ENCODE measurements around the gene RRH. TPM values are rescaled to one million over a fixed set of nuclear protein-coding genes. Genes with fewer than 3 reads are reported as not detected.
"Not testable (repeated sequence)": the region's sequence is repeated elsewhere in the genome, so short reads cannot be mapped to it uniquely, and the experiment has no call there.

The RRH gene
- total RNA-seq, 1 experiment from 2014 or later, result not detected

DNA sequence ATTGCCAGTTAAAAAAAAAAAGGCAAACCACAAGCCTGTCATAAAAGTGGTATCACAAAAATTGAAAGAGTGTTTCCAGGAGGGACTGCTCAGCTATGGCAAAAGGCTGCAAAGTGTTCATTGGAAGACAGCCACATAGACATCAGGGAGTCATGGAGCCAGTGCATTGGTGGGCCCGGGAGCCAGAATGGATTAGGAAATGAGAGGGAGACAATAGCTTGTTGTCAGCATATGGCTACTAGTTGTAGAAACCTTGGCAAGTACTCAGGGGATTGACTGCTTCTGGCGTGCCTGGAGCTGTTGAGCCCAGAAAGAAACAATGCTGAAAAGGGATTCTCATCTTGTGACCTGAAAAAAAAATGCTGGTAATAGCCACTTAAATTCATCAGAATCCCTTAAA lies 7.2 kb upstream of the RRH start:
- Histone ChIP-seq H3K9me3 (no peaks in the 10 kb centered on the region), H3K27me3 (no peaks in the 10 kb centered on the region), H3K4me3 (no peak overlapping the region), H3K36me3 (peaks cover 41% of the 10 kb centered on the region)
- DNase-seq, result peak; percentile 6

DNA sequence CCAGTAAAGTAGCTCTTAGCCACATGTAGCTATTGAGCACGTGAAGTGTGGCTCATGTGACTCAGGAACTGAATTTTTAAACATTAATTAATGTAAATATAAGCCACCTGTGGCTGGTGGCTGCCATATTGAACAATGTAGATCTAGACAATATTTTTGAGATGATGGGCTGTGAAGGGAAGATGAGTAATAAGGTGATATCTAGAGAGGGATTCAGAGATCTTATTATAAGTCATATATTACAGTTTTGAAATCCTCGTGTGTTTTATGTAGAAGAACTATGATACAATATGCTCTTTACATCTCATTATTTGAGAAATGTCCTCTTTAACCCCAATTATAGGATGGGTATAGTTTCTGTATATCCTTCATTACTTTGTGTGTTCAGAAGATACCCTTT lies 6.6 kb upstream of the RRH start:
- no peak for DNase-seq
- H3K4me3 ChIP-seq, result no peak overlapping the region
- no peaks in the 10 kb centered on the region for H3K27me3 ChIP-seq
- peaks cover 41% of the 10 kb centered on the region for H3K36me3 ChIP-seq
- no peaks in the 10 kb centered on the region for H3K9me3 ChIP-seq

DNA sequence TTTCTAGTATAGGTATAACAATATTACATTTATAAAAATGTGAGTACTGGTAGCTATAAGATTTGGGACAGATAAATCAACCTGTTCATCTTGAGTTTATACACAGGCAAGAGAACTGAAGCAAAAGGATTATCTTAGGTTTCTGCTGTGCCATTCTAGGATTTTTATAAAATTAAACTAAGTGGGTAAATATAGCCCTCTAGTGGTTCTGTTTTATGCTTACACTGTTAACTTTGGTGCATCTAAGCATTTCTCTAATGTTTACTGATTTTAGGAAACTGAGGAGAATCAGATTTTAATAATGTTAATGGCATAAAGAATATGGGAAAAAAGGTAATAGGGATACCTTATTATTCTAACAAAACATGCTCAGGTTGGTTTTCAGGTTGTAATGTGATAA lies 1.1 kb upstream of the RRH start:
- H3K4me3 ChIP-seq, result no peak overlapping the region
- DNase-seq, result no peak
- H3K36me3 ChIP-seq, result peaks cover 22% of the 10 kb centered on the region
- H3K27me3 ChIP-seq, result no peaks in the 10 kb centered on the region
- no peaks in the 10 kb centered on the region for H3K9me3 ChIP-seq

DNA sequence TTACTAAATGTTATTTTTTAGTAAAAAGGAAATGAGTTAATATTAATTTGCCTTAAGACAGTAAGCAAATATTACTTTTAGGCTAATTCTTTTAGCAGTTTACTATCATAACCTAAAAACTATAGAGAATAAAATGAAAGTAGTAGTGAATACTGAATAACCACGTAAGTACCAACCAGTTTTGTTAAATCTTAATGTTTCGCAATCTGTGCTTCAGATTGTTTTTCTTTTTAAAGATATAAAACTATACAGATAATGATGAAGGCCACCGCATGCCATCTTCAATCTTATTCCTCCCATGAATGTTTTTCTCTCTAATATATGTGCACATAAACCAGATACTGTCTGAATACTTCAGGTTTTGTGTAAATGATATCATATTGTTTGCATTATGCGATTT lies 6.0 kb downstream of the RRH start:
- Histone ChIP-seq H3K27me3 (no peaks in the 10 kb centered on the region), H3K36me3 (no peaks in the 10 kb centered on the region), H3K9me3 (no peaks in the 10 kb centered on the region), H3K4me3 (no peak overlapping the region)
- DNase-seq, result no peak

DNA sequence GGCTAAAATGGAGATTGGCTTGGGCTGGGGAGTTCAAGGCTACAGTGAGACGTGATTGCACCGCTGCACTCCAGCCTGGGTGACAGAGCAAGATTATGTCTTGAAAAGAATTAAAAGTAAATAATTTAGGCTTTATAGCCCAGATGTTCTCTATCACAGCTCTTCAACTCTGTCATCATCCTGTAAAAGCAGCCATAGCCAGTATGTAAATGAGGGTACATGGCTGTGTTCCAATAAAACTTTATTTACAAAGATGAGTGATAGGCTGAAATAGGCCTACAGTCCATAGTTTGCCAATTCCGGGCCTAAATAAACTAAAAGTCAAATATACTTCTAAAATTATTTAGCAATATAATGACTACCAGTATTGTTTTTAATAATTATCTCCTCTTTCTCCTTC lies 9.2 kb downstream of the RRH start:
- no peak for DNase-seq
- no peaks in the 10 kb centered on the region for H3K36me3 ChIP-seq
- no peaks in the 10 kb centered on the region for H3K27me3 ChIP-seq
- no peak overlapping the region for H3K4me3 ChIP-seq
- no peaks in the 10 kb centered on the region for H3K9me3 ChIP-seq

DNA sequence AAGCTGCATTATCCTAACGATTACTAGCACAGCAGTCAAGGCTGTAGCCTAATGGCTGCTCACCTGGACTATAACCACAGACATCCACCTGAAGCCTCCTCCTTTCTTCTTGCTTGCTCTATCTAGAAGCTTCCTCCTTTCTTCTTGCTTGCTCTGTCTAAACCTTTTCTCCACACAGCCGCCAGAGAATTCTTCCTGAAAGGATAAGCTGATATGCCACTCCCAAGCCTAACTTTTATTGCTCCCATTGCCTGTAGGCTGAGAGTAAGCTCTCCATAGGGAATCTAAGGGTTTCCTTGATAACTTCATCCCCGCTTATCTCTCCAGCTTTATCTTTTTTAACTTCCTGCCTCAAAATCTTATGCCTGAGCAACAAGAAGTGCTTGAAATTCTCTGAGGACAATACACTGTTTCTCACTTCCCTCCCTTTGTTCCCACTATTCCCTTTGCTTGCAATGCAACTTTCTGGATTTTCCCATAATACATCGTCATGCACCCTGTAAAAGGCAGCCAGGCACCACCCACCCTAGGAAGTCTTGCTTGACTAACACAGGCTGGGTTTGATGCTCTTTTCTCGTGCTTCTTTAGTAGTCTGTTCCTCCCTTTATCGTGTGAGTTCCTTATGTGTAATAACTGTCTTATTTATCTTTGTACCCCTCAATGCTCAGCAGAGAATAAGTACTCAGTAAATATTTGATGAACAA lies 18.8 kb downstream of the RRH start:
- H3K36me3 ChIP-seq, result no peaks in the 10 kb centered on the region
- H3K9me3 ChIP-seq, result no peaks in the 10 kb centered on the region
- H3K27me3 ChIP-seq, result no peaks in the 10 kb centered on the region
- H3K4me3 ChIP-seq, result no peak overlapping the region
- no peak for DNase-seq

DNA sequence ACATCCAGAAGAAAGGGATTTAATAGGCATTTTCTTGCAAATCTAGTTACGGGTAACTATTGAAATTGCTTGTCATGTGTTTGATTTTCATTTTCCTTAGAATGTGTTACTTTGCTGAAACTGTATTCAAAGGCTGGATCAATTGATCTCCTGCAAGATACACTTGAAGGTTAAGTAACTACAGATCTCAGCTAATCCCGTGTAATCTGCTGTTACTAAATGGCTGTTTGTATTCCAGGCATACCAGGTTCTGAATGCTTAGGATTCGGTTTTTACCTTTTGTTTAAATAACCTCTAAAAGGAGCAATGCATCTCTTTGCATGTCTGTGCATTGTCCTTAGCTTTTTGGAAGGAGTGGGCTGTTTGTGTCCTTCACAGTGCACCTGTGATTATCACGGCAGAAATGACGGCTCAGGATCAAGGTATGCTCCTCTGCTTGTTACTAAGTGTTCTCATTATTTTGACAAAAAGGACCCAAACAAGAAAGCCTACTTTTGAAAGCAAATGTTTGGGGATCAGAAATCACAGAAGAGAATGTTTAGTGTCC lies 20.2 kb downstream of the RRH start, which contains the start of gene LRIT3:
TSS of gene LRIT3 (plus strand) at position 212 of the 547 bp plus-strand sequence. CDS start at position 307, 95 bp downstream.
- H3K36me3 ChIP-seq, result no peaks in the 10 kb centered on the region
- no peak within 1 kb of the TSS for H3K4me3 ChIP-seq
- H3K9me3 ChIP-seq, result no peaks in the 10 kb centered on the region
- H3K27me3 ChIP-seq, result no peaks in the 10 kb centered on the region
- DNase-seq, result no peak

DNA sequence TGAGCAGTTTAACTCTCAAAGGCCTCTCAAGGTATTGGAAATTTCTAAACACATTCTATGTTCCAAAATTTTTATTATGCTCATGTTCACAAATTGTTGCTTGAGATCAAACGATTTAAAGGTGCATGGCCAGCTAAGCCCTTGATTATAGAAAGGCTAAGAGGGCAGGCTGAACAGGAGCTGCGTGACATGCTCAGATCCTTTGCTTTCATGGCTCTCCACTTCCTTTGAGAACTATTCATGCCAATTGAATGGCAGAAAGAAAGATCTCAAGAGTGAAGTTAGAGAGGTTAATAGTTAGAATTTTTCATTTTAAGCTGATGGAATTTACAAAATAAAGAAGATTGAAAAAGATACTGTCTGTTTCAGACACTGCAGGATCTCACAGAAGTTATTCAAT lies 20.7 kb downstream of the RRH start:
- H3K4me3 ChIP-seq, result no peak overlapping the region
- DNase-seq, result no peak
- no peaks in the 10 kb centered on the region for H3K36me3 ChIP-seq
- H3K9me3 ChIP-seq, result no peaks in the 10 kb centered on the region
- no peaks in the 10 kb centered on the region for H3K27me3 ChIP-seq

DNA sequence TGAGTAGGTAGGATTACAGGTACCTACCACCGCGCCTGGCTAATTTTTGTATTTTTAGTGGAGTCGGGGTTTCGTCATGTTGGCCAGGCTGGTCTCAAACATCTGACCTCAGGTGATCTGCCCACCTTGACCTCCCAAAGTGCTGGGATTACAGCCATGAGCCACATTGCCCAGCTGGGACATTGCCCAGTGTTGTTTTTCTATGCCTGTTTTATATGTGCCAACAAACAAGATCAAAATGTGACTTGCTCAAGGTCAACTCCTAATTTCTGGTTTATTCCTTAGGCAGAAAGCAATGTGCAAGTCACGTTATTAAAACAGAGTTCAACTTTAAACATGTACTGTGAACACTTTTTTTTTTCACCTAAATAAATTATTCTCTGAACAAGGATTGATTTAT lies 22.8 kb downstream of the RRH start:
- no peak overlapping the region for H3K4me3 ChIP-seq
- H3K9me3 ChIP-seq, result no peaks in the 10 kb centered on the region
- no peaks in the 10 kb centered on the region for H3K27me3 ChIP-seq
- no peaks in the 10 kb centered on the region for H3K36me3 ChIP-seq
- no peak for DNase-seq

DNA sequence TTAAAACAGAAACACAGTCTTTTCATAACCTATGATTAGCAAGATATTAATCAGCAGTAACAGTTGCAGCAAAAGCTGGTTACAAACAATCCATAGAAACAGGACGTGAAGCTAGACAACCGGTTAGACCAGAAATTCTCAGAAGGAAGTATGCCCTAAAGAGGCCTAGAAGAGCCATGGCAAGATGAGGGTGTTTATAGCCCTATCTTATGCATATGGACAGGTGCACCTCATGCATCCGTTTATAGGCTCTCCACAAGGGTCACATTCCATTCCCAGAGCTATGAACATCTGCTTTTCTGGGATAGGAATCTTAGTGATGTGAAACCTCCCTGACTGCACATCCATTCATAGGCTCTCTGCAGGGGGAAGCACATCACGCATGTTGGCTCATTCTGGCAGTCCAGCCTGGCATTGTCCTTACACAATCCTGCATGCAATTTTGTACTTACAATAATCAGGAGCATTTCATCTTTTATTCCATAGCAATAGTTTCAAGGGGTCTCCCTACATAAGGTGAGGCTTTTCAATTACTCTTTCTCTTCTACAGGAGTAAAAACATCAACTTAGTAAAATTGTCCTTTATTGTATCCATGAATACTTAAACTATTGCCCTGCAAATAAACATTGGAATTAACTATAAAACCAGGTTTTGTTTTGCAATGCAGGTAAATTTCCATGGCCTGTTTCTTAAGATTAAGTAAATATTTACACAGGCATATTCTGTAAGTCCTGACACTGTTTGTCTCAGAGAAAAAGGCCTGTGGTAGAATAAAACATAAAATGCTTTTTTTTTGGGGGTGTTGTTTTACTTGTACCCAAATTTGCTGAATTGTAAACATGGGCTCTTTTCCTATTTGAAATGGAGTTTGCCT lies 31.9 kb downstream of the RRH start:
- H3K9me3 ChIP-seq, H3K4me3 ChIP-seq: not testable (repeated sequence)

DNA sequence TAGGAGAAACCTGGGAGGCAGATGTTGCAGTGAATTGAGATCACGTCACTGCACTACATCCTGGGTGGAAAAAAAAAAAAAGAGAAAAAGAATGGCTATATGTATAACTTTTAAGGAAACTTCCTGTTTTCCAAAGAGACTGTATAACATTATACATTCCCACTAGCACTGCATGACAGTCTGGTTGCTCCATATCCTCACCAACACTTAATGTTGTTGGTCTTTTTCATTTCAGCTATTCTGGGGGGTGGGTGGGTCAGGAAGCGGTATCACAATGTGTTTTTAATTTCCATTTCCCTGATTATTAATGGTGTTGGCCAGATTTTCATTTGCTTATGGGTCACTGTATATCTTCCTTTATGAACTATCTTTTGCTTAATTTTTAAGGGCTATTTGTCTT lies 33.5 kb downstream of the RRH start:
- no peak overlapping the region for H3K4me3 ChIP-seq
- no peak for DNase-seq

More for the DNA sequence above, 31.9 kb downstream of the RRH start:
- H3K27me3 ChIP-seq, DNase-seq, H3K36me3 ChIP-seq: not testable (repeated sequence)

DNA sequence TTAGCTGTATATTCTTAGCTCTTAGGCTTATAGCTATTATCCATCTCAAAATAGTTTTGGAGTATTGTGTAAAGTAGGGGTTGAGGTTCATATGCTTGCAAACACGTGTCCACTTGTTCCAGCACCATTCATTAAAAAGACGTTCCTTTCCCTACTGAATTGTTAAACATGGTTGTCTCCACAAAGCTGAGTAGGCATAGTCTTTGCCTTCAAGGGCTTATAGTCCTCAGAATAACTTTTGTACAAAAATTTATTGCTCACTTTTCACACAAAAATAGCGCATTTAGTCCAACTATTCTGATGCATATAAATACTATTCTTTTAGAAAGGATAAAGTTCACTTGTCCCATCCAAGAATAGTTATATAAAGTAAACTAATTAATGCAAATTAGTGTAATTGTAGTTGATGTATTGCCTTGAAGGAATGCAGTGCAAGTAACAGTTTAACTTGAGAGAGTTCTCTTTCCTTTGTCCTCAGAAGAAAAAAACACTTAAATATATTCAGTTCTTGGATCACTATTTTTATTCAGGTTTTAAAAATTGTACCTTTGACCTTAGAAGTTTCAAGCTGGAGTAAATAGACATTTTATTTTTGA lies 34.2 kb downstream of the RRH start:
- DNase-seq, result no peak
- no peaks in the 10 kb centered on the region for H3K27me3 ChIP-seq
- H3K9me3 ChIP-seq, result no peaks in the 10 kb centered on the region
- H3K36me3 ChIP-seq, result no peaks in the 10 kb centered on the region
- no peak overlapping the region for H3K4me3 ChIP-seq

More for the DNA sequence above, 33.5 kb downstream of the RRH start:
- no peaks in the 10 kb centered on the region for H3K36me3 ChIP-seq
- no peaks in the 10 kb centered on the region for H3K27me3 ChIP-seq
- H3K9me3 ChIP-seq, result no peaks in the 10 kb centered on the region

DNA sequence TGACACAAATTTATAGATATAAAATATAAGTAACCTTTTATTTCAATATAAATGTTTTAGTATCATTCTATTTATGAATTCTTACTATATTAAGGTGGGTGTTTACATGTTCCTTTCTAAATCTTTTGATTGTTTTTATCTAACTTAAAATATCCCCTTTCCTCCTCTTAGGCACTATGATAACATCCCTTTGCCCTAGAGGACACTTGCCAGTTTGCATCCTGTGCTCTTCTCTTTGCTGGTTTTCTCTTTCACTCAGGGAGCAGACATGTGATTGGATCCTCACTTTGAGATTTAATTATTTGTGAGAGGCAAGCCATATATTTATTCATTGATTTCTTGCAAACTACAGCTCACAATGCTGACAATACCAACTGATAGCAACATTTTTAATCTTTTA lies 36.4 kb downstream of the RRH start:
- DNase-seq, result no peak
- Histone ChIP-seq H3K4me3 (no peak overlapping the region), H3K9me3 (no peaks in the 10 kb centered on the region), H3K36me3 (no peaks in the 10 kb centered on the region), H3K27me3 (no peaks in the 10 kb centered on the region)

DNA sequence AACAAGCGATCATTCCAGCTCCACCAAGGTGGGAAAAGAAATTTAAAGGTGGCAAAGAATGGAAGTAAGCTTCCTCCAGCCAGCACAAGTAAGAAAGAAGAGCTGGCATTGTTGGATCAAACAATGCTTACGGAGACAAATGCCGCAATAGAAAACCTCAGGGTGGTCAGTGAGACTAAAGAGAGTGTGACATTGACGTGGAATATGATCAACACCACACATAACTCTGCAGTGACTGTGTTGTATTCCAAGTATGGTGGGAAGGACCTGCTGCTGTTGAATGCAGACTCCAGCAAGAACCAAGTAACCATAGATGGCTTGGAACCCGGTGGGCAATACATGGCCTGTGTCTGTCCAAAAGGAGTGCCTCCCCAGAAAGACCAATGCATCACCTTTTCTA lies 42.3 kb downstream of the RRH start:
- Histone ChIP-seq H3K4me3 (no peak overlapping the region), H3K36me3 (no peaks in the 10 kb centered on the region), H3K9me3 (no peaks in the 10 kb centered on the region), H3K27me3 (no peaks in the 10 kb centered on the region)
- no peak for DNase-seq

DNA sequence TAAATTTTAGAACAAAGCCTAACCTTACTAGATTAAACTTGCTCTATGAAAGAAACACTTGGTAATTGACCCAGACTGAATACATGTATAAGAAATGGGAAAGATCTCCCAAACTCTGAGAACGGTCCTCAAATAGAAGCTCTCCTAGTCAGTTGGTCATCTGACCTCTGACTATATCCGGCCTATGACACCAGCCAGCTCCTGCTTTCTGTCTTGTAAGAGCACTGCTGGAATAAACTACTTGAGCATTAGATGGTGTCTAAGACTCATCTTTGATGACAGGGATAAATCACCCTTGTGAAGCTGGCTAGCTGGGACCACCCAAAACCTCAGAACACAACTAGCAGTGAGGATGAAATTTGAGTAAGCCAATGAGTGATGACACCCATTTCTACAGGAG lies 44.3 kb downstream of the RRH start:
- Histone ChIP-seq H3K4me3 (no peak overlapping the region), H3K36me3 (no peaks in the 10 kb centered on the region), H3K27me3 (no peaks in the 10 kb centered on the region), H3K9me3 (no peaks in the 10 kb centered on the region)
- DNase-seq, result no peak

DNA sequence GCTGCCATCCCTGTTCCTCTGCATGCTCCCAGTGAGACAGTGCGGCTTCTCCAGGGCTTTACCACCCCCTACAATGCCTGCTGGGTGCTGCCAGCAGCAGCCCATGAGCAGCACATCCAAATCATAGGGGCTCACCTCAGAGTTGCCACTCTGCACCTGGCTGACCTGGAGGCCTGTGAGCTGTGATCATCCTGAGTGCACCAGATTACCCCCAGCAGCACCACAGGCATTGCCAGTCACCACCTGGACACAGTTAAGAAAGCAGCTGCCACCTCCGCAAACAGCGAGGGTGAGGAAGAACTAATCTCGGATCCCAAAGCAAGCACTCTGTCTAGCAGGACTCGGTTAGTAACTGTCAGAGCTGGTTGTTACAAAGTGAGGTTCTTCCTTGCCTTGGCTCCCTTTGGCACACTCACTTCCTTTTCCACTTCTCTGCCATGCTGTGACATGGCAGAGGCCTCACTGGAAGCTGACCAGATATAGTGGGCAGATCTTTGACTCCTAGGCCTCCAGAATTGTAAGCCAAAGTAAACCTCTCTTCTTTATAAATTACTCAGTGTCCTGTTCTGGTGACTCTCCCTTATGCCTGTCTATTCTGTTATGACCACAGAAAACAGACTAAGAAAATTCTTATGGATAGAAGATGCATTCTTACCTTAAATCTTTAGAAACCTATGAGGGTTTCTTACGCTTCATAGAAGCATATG lies 45.3 kb downstream of the RRH start:
- Histone ChIP-seq H3K36me3 (no peaks in the 10 kb centered on the region), H3K4me3 (no peak overlapping the region), H3K9me3 (no peaks in the 10 kb centered on the region), H3K27me3 (no peaks in the 10 kb centered on the region)
- DNase-seq, result peak; percentile 18

Measured in MG63 (cell line).